Stimulated activated CD8-positive, alpha-beta memory T cell treated with anti-CD3 and anti-CD28 coated beads, Interleukin-4, amount 100 ng/mL, for 4 hours (primary cell): ENCODE measurements around the gene GSTA4.

Source experiments
- DNase-seq, 2 donors: peaks; one replicate each; pipeline ENCODE4 v3.0.0-alpha.2; 2020; ENCODE audit warnings: low read depth in 2 of 2, low spot score in 1 of 2

GSTA4 gene

GRCh38 chr6:52995089-52995912, at the start of gene GSTA4:
Gene GSTA4 (minus strand): TSS chr6:52995284. CDS start chr6:52994243, 1,041 bp downstream.
- peak; percentile 68 to 79 for DNase-seq

GRCh38 chr6:53044572-53044971, 49.5 kb upstream of the GSTA4 start:
- no peak for DNase-seq

GRCh38 chr6:53044071-53044470, 49.0 kb upstream of the GSTA4 start:
- no peak for DNase-seq

- no peak for DNase-seq
Observed at GRCh38 chr6:53043581-53043980, 48.5 kb upstream of the GSTA4 start.

GRCh38 chr6:53042112-53042511, 47.0 kb upstream of the GSTA4 start:
- no peak for DNase-seq

GRCh38 chr6:53041356-53041755, 46.3 kb upstream of the GSTA4 start:
- no peak for DNase-seq

- DNase-seq: no peak
Observed at GRCh38 chr6:53038596-53038995, 43.5 kb upstream of the GSTA4 start.

- no peak for DNase-seq
Observed at GRCh38 chr6:53038141-53038540, 43.1 kb upstream of the GSTA4 start.

GRCh38 chr6:53035549-53036213, 40.6 kb upstream of the GSTA4 start:
- DNase-seq: no peak

GRCh38 chr6:53033764-53034163, 38.7 kb upstream of the GSTA4 start:
- no peak for DNase-seq

GRCh38 chr6:53032849-53033248, 37.8 kb upstream of the GSTA4 start:
- DNase-seq: no peak

- no peak for DNase-seq
Observed at GRCh38 chr6:53031281-53031680, 36.2 kb upstream of the GSTA4 start.

- DNase-seq: no peak
Observed at GRCh38 chr6:53029761-53030160, 34.7 kb upstream of the GSTA4 start.

GRCh38 chr6:53029257-53029656, 34.2 kb upstream of the GSTA4 start:
- no peak for DNase-seq

GRCh38 chr6:53028467-53028866, 33.4 kb upstream of the GSTA4 start:
- DNase-seq: no peak

- DNase-seq: no peak
Observed at GRCh38 chr6:53027131-53027718, 32.1 kb upstream of the GSTA4 start.

GRCh38 chr6:53026526-53026925, 31.4 kb upstream of the GSTA4 start:
- DNase-seq: no peak

GRCh38 chr6:53023323-53023722, 28.2 kb upstream of the GSTA4 start:
- no peak for DNase-seq

GRCh38 chr6:53020005-53020744, 25.1 kb upstream of the GSTA4 start:
- DNase-seq: no peak

GRCh38 chr6:53018446-53018845, 23.4 kb upstream of the GSTA4 start:
- DNase-seq: no peak

- DNase-seq: no peak
Observed at GRCh38 chr6:53015486-53015885, 20.4 kb upstream of the GSTA4 start.

GRCh38 chr6:53014744-53015143, 19.7 kb upstream of the GSTA4 start:
- DNase-seq: no peak
